Lower leg skin (tissue), 4 donors: Measurements from ENCODE around the gene STK10. TPM values are rescaled to one million over a fixed set of nuclear protein-coding genes. Genes with fewer than 3 reads are reported as not detected.

ENCODE experiments used
- DNase-seq, 2 donors: peaks; one replicate each; pipeline ENCODE4 v3.0.0-alpha.2; 2019; ENCODE audit warnings: low spot score in 2 of 2
- H3K4me3 ChIP-seq: fragments of 200-600 bp; sonication (generic); 2 replicates; pipeline ENCODE4 v1.5.1; 2017; ENCODE audit warnings: mild to moderate bottlenecking, low read depth; ENCODE audit not compliant: poor library complexity, severe bottlenecking
- CTCF ChIP-seq, 3 donors: fragments of 450-650 bp; IDR thresholded peaks; one replicate each; pipeline ENCODE4 v1.5.1; 2016; ENCODE audit warnings: antibody characterized with exemption in 3 of 3, mild to moderate bottlenecking in 3 of 3, moderate library complexity in 2 of 3
- POLR2A ChIP-seq, 2 donors: fragments of 450-650 bp; IDR thresholded peaks; one replicate each; pipeline ENCODE4 v1.6.1; 2016 to 2017; ENCODE audit warnings: antibody characterized with exemption in 2 of 2, mild to moderate bottlenecking in 1 of 2, moderate library complexity in 1 of 2
- WGBS, 2 donors: methylation state at CpG; one replicate each; pipeline ENCODE4 v1.1.5; 2018; 5-methylcytosine and 5-hydroxymethylcytosine counted together
- intact Hi-C: fragments of 100-400 bp; cut with DNase I; formaldehyde crosslinking; loops from one replicate; pipeline ENCODE4 v1.15.0; 2023; ENCODE audit warnings: low total_unique reads
- total RNA-seq, 4 donors: library from RNA; depleted of rRNA; stranded (reverse); fragments of >200 nt; gene quantifications; one replicate each; pipeline ENCODE4 v1.1.0, GENCODE V29; 2016

The STK10 gene
- total RNA-seq, 4 donors from 2014 or later = 34.4 to 59.8 (median 40.7) TPM

- no peak for DNase-seq
- 91 to 94% methylated on average over 9 of the region's 9 CpGs for WGBS, 2 donors
Observed at GRCh38 chr5:172146748-172147092, 41.3 kb downstream of the STK10 start.

GRCh38 chr5:172145870-172146747 lies 41.9 kb downstream of the STK10 start:
- WGBS, 2 donors = 86 to 88% methylated on average over 21 of the region's 21 CpGs
- intact Hi-C loops = no loop called here
- no peak for TF ChIP-seq POLR2A (IDR thresholded peaks at IDR 0.05)
- no peak for TF ChIP-seq CTCF (IDR thresholded peaks at IDR 0.05)
- no peak overlapping the region for H3K4me3 ChIP-seq
- DNase-seq = no peak

More at GRCh38 chr5:172146748-172147092, 41.3 kb downstream of the STK10 start:
- no peak for TF ChIP-seq POLR2A (IDR thresholded peaks at IDR 0.05)
- no peak for TF ChIP-seq CTCF (IDR thresholded peaks at IDR 0.05)
- intact Hi-C loops = no loop called here
- no peak overlapping the region for H3K4me3 ChIP-seq

GRCh38 chr5:172144931-172145869 lies 42.8 kb downstream of the STK10 start:
- no peak overlapping the region for H3K4me3 ChIP-seq
- intact Hi-C loops = no loop called here
- TF ChIP-seq CTCF (IDR thresholded peaks at IDR 0.05) (no peak), POLR2A (IDR thresholded peaks at IDR 0.05) (no peak)
- no peak for DNase-seq
- WGBS, 2 donors = 87 to 88% methylated on average over 15 of the region's 15 CpGs

GRCh38 chr5:172144291-172144815 lies 43.7 kb downstream of the STK10 start:
- 52 to 58% methylated on average over 10 of the region's 10 CpGs for WGBS, 2 donors
- TF ChIP-seq CTCF (IDR thresholded peaks at IDR 0.05) (no peak), POLR2A (IDR thresholded peaks at IDR 0.05) (no peak)
- intact Hi-C loops = no loop called here
- no peak overlapping the region for H3K4me3 ChIP-seq
- no peak for DNase-seq

GRCh38 chr5:172143875-172144274 lies 44.1 kb downstream of the STK10 start:
- DNase-seq = no peak
- WGBS, 2 donors = 79 to 80% methylated on average over 6 of the region's 6 CpGs

More at GRCh38 chr5:172143875-172144274, 44.1 kb downstream of the STK10 start:
- TF ChIP-seq CTCF (IDR thresholded peaks at IDR 0.05) (no peak), POLR2A (IDR thresholded peaks at IDR 0.05) (no peak)
- no peak overlapping the region for H3K4me3 ChIP-seq
- intact Hi-C loops = no loop called here
